Measurements from ENCODE around the gene RARA.

The RARA gene

GRCh38 chr17:40309031-40309948, at the start of gene RARA:
Gene RARA (plus strand): TSS chr17:40309180. CDS start chr17:40331219, 22,039 bp downstream.
- no peak for DNase-seq

- DNase-seq, result no peak
Measured at GRCh38 chr17:40259505-40259904, 49.5 kb upstream of the RARA start.

- DNase-seq, result no peak
Measured at GRCh38 chr17:40260528-40260927, 48.5 kb upstream of the RARA start.

GRCh38 chr17:40264458-40265185, 44.4 kb upstream of the RARA start:
- no peak for DNase-seq

DNA sequence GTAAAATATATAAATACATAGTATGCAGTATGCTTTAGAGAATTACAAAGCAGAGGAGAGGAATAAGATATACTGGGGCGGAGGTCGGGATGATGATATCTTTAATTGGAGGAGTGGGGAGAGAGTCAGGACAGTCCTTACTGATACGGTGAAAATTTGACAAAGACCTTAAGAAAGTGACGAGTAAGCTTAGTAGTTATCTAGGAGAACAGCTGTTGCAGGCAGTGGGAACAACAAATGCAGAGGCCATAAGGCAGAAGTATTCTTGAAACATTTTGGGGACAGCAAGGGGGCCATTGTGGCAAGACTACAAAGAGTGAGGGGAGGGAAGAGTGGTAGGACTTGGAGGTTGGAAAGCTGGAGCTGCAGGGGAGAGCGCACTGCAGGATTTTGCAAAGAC, 43.6 kb upstream of the RARA start:
- DNase-seq, result no peak

GRCh38 chr17:40266882-40267281, 42.1 kb upstream of the RARA start:
- DNase-seq, result no peak

- no peak for DNase-seq
Measured at GRCh38 chr17:40268141-40268712, 40.8 kb upstream of the RARA start.

DNA sequence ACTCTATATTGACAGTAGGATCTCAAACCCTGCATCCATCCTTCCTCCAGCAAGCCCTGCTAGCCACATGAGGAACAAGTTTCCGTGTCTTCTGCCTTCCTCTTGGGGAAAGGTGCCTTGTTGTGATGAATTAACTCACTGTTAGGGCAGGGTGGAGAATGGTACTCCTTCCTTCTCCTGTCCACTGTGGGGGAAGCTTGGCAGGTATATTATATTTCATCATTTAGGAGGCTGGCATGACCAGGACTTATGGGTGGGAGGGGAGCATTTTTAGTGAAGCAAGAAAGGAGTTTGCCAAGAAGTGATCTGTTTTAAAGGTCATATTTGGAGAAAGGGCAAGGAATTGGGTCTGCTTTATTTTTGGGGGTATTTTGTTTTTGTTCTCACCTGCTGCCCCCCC, 30.6 kb upstream of the RARA start:
- DNase-seq, result no peak

- DNase-seq, result no peak
Measured at GRCh38 chr17:40279402-40279801, 29.6 kb upstream of the RARA start.

DNA sequence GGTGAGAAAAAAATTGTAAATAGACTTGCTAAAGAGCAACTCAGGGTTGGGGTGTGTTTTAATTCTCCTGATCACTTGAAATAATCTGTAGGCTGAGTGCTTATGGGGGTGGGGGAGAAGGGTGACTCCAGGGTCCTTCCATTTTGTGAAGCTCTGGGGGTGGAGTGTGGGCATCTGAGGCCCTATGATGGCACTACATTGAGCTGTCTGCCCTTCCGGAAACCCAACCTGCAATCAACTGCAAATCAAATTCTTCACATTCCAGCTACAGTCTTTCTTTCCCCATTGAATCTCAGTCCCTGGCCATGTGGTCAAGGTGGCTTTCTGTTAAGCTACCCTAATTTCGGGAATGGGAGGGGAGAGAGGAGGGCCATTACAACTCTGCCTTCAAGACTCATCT, 27.3 kb upstream of the RARA start:
- DNase-seq, result no peak

DNA sequence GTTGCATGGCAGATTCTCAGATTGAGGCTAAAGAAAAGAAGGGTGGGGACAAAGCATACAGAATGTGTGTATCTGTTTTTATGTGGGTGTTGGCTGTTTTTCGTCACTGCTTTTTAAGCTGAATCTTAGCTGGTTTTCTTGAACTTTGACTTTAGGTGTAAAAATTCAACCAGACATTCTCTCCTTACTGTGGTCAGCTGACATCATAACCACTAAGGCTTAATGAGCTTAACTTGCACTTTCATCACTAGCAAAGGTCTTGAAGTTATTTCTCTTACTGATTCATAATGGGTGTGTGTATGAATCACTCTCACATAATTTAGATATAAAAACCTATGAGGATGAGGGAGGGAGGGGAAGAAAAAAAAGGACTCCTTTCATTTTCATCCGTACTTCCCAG, 25.3 kb upstream of the RARA start:
- no peak for DNase-seq

GRCh38 chr17:40284085-40284713, 24.8 kb upstream of the RARA start:
- DNase-seq, result no peak

DNA sequence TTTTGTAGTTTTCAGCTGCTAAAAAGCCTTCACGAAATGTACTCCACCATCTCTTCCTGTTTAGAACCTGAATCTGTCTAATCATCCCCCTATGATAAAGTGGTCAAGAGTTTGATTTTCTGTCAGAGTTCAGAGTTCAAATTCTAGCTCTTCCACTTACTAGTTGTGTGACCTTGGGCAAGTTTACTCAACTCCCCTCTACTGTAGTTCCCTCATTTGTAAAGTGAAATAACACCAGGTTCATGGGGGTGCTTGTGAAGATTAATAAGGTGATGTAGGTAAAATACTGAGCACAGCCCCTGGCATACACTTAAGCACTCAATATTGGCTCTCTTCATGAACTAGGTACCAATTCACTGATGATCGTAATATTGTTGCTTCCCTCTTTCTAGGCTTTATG, 22.5 kb upstream of the RARA start:
- no peak for DNase-seq

DNA sequence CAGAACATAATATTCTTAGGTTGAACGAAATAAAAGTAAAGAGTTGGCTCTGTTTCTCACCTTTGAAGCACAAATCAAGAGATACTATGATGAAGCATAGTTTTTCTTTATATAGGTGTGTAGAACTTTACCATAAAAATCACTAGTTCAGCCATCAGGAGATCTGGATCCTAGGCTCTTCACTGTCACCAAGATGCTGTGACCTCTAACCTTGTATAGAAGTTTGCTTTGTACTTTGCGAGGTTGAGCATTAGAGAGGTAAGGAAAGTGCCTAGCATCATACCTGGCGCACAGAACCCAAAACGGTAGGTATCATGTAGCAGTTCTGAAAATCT, 21.9 kb upstream of the RARA start:
- no peak for DNase-seq

GRCh38 chr17:40287494-40288369, 21.2 kb upstream of the RARA start, which contains the start of gene CDC6:
Gene CDC6 (plus strand): TSS chr17:40287879. CDS start chr17:40289421, 1,542 bp downstream.
- peak; percentile 95 for DNase-seq

DNA sequence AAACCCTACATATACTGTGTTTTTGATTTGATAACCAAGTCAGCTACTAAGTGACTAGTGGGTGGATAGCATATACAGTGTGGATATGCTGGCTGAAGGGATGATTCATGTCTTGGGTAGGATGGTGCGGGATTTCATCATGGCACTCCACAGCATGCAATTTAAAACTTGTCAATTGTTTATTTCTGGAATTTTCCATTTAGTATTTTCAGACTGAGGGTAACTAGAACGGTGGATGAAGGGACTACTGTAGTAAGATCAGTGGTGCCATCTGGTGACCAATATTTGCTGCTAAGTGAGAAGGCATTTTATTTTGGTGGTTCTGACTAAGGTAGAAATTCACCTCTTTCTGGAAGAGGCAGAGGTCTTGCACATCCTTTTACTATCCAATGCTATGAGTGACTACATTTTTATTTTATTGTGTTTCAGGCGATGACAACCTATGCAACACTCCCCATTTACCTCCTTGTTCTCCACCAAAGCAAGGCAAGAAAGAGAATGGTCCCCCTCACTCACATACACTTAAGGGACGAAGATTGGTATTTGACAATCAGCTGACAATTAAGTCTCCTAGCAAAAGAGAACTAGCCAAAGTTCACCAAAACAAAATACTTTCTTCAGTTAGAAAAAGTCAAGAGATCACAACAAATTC, 18.2 kb upstream of the RARA start:
- no peak for DNase-seq

DNA sequence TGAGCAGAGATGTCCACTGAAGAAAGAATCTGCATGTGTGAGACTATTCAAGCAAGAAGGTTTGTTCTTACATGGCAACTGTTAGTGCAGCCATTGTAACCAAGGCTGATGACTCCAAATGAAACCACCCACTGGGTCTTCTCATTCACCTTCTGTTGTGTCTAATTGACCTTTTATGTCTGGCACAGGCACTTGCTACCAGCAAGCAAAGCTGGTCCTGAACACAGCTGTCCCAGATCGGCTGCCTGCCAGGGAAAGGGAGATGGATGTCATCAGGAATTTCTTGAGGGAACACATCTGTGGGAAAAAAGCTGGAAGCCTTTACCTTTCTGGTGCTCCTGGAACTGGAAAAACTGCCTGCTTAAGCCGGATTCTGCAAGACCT, 17.7 kb upstream of the RARA start:
- DNase-seq, result no peak

- no peak for DNase-seq
Measured at GRCh38 chr17:40293363-40293762, 15.6 kb upstream of the RARA start.

GRCh38 chr17:40295488-40296436, 13.2 kb upstream of the RARA start:
- no peak for DNase-seq

GRCh38 chr17:40297511-40297910, 11.5 kb upstream of the RARA start:
- no peak for DNase-seq

DNA sequence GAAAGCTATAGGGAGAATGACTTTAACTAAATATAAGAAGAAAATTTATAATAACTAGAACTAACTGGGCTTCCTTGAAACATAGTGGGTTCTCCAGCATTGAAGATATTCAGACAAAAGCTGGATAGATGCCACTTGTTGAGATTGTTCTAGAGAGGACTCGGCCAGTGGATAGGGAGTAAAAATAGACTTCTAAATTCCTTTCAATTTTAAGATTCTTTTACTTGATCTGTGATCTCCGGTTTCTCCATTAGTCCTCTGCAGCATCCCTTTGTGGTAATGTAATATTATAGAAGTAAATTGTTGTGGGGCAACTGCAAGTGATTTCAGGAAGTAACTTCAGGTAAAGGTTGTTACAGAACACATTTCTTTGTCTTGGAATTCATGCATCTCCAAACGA, 10.3 kb upstream of the RARA start:
- no peak for DNase-seq
